ENCODE measurements around the gene SLC2A13. TPM values are rescaled to one million over a fixed set of nuclear protein-coding genes. Genes with fewer than 3 reads are reported as not detected.

Gene SLC2A13
- total RNA-seq, 1 donor from 2014 or later = 17.4 TPM

GRCh38 chr12:39886106-39886505, 219.8 kb downstream of the SLC2A13 start:
- Histone ChIP-seq H3K4me3 (no peak overlapping the region), H3K9me3 (no peaks in the 10 kb centered on the region), H3K27me3 (no peaks in the 10 kb centered on the region), H3K36me3 (no peaks in the 10 kb centered on the region), H3K4me1 (no peaks in the 10 kb centered on the region), H3K27ac (no peak overlapping the region)
- DNase-seq (ENCODE audit: extremely low spot score in 2 of 2) = no peak
- TF ChIP-seq POLR2A (IDR thresholded peaks at IDR 0.05) (no peak), CTCF (IDR thresholded peaks at IDR 0.05) (no peak), POLR2AphosphoS5 (IDR thresholded peaks at IDR 0.05; ENCODE audit: insufficient read depth in 1 of 2, low read depth in 1 of 2) (no peak)
- intact Hi-C loops (cut with DNase I) = no loop called here

DNA sequence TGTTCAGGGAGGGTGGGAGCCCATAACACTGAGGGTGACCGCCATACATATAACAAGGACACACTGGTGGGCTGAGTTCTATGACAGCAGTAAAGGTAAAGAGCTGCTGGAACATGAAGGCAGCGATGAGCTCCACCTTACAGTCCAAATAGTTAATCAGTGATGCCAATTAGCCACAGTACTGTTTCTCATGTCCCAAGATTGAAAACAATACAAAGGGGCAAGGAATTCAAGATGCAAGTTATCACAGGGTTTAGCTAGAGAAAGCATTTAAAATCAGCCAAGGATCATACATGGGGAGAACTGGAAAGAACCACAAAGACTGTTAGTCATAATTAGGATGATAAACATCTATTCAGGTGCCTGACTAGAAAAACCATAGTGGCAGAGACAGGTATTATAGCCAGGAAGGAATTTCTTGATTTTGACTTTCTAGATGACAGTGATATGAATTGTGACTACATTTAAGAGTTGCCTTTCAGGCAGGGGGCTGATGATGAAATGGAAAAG, 221.2 kb downstream of the SLC2A13 start:
- intact Hi-C loops (cut with DNase I) = no loop called here
- Histone ChIP-seq H3K27ac (no peak overlapping the region), H3K4me3 (no peak overlapping the region), H3K27me3 (no peaks in the 10 kb centered on the region), H3K9me3 (no peaks in the 10 kb centered on the region), H3K4me1 (no peaks in the 10 kb centered on the region), H3K36me3 (no peaks in the 10 kb centered on the region)
- DNase-seq (ENCODE audit: extremely low spot score in 2 of 2) = no peak
- no peak for TF ChIP-seq POLR2A (IDR thresholded peaks at IDR 0.05)
- no peak for TF ChIP-seq CTCF (IDR thresholded peaks at IDR 0.05)
- TF ChIP-seq POLR2AphosphoS5 (IDR thresholded peaks at IDR 0.05; ENCODE audit: insufficient read depth in 1 of 2, low read depth in 1 of 2) = no peak

GRCh38 chr12:39883411-39883810, 222.5 kb downstream of the SLC2A13 start:
- intact Hi-C loops (cut with DNase I) = no loop called here
- no peak overlapping the region for H3K4me3 ChIP-seq
- H3K27ac ChIP-seq = no peak overlapping the region
- H3K27me3 ChIP-seq = no peaks in the 10 kb centered on the region
- H3K4me1 ChIP-seq = no peaks in the 10 kb centered on the region
- DNase-seq (ENCODE audit: extremely low spot score in 2 of 2) = no peak
- H3K9me3 ChIP-seq = no peaks in the 10 kb centered on the region
- TF ChIP-seq CTCF (IDR thresholded peaks at IDR 0.05) = no peak
- no peaks in the 10 kb centered on the region for H3K36me3 ChIP-seq

GRCh38 chr12:39878753-39879152, 227.1 kb downstream of the SLC2A13 start:
- Histone ChIP-seq H3K27ac (no peak overlapping the region), H3K4me3 (no peak overlapping the region), H3K27me3 (no peaks in the 10 kb centered on the region), H3K36me3 (no peaks in the 10 kb centered on the region), H3K9me3 (no peaks in the 10 kb centered on the region), H3K4me1 (no peaks in the 10 kb centered on the region)
- intact Hi-C loops (cut with DNase I) = no loop called here
- TF ChIP-seq POLR2A (IDR thresholded peaks at IDR 0.05) (no peak), POLR2AphosphoS5 (IDR thresholded peaks at IDR 0.05; ENCODE audit: insufficient read depth in 1 of 2, low read depth in 1 of 2) (no peak), CTCF (IDR thresholded peaks at IDR 0.05) (no peak)
- no peak for DNase-seq (ENCODE audit: extremely low spot score in 2 of 2)

- no peak for DNase-seq (ENCODE audit: extremely low spot score in 2 of 2)
- Histone ChIP-seq H3K4me3 (no peak overlapping the region), H3K9me3 (no peaks in the 10 kb centered on the region), H3K27me3 (no peaks in the 10 kb centered on the region), H3K4me1 (no peaks in the 10 kb centered on the region), H3K27ac (no peak overlapping the region), H3K36me3 (no peaks in the 10 kb centered on the region)
- TF ChIP-seq CTCF (IDR thresholded peaks at IDR 0.05) (no peak), POLR2AphosphoS5 (IDR thresholded peaks at IDR 0.05; ENCODE audit: insufficient read depth in 1 of 2, low read depth in 1 of 2) (no peak), POLR2A (IDR thresholded peaks at IDR 0.05) (no peak)
- intact Hi-C loops (cut with DNase I) = no loop called here
Measured at GRCh38 chr12:39875721-39876120, 230.2 kb downstream of the SLC2A13 start.

Measured in vagina (tissue), 2 donors.